Measurements from ENCODE around the gene GTPBP2. TPM values are rescaled to one million over a fixed set of nuclear protein-coding genes. Genes with fewer than 3 reads are reported as not detected.

GTPBP2 gene
- total and polyA plus RNA-seq, 2 of the 8 experiments (the other 6 are each of a cell fraction or from before 2014, with no cell fraction given): 58.3 to 86.1 TPM

DNA sequence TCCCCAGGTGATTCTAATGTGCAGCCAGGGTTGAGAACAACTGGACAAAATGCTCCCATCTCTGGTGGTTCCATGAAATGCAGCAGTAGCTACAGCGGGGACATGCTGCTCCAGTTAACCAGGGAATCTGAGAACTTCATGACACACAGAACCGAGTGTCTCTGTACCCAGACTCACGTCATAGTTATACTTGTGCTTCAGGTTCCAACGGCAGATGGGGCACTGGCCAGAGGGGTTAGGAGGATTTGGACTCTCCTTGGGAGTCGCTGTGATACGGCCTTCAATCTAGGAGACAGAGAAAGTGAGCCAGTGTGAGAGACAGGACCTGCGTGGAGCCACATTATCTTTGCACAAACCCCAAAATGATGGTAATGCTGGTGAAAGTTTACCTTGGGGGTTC lies 49.3 kb upstream of the GTPBP2 start:
- Histone ChIP-seq H4K20me1 (replicated peaks in 1 of 2; ENCODE audit: control insufficient read depth in 1 of 2, insufficient read depth in 2 of 2, low read length in 2 of 2) (peaks cover 2 to 19% of the 10 kb centered on the region in 2 experiments), H3K9ac (replicated peaks in 1 of 4; ENCODE audit: extremely low read depth in 1 of 4, low read depth in 3 of 4, low read length in 3 of 4) (no peak overlapping the region), H2BK5ac (ENCODE audit: low read depth, low read length) (no peak overlapping the region), H3K9me3 (ENCODE audit: insufficient read depth in 2 of 2, low read depth in 1 of 2, low read length in 1 of 2) (no peaks in the 10 kb centered on the region), H3K79me1 (ENCODE audit: low read depth, low read length) (peaks cover 15% of the 10 kb centered on the region), H3K4me3 (ENCODE audit: extremely low read depth in 1 of 4, insufficient read depth in 2 of 4, low read depth in 3 of 4, low read length in 4 of 4) (no peak overlapping the region), H2BK20ac (ENCODE audit: low read length) (no peak overlapping the region), H3K23me2 (ENCODE audit: low read depth, low read length) (no peaks in the 10 kb centered on the region), H3K14ac (ENCODE audit: insufficient read length) (no peak overlapping the region), H2BK15ac (ENCODE audit: low read length) (no peak overlapping the region), H4K91ac (replicated peaks; ENCODE audit: insufficient read length, low read length) (no peak overlapping the region), H3K36me3 (ENCODE audit: control insufficient read depth in 2 of 4, insufficient read depth in 4 of 4, low read length in 3 of 4) (peaks cover 31 to 63% (median 46%) of the 10 kb centered on the region in 4 experiments), H3K56ac (replicated peaks; ENCODE audit: insufficient read length, low read depth, low read length) (no peak overlapping the region), H4K8ac (ENCODE audit: extremely low read depth, insufficient read depth, low read length) (no peak overlapping the region), H3K27me3 (replicated peaks in 1 of 4; ENCODE audit: control insufficient read depth in 3 of 4, extremely low read depth in 1 of 4, insufficient read depth in 3 of 4, low read length in 3 of 4) (no peaks in the 10 kb centered on the region), H3K4me1 (replicated peaks in 1 of 4; ENCODE audit: control insufficient read depth in 3 of 4, insufficient read depth in 4 of 4, low read length in 3 of 4) (0 out of 7 replicates have a peak, but pooled peaks cover 0 to 2% (median 0%) of the 10 kb centered on the region in 4 experiments), H2BK120ac (replicated peaks; ENCODE audit: low read depth, low read length) (no peak overlapping the region), H3K79me2 (ENCODE audit: control insufficient read depth in 1 of 2, insufficient read depth in 2 of 2, low read length in 2 of 2) (peaks cover 0 to 25% of the 10 kb centered on the region in 2 experiments; a peak in 3 of 4 replicates), H4K5ac (ENCODE audit: insufficient read length, low read depth, low read length) (no peak overlapping the region), H3K4ac (replicated peaks; ENCODE audit: insufficient read length, low read depth, low read length) (no peak overlapping the region), H2BK12ac (ENCODE audit: low read depth, low read length) (no peak overlapping the region), H2AFZ (ENCODE audit: low read length) (no peak overlapping the region), H3K23ac (ENCODE audit: insufficient read length) (no peak overlapping the region), H3K27ac (ENCODE audit: low read depth, low read length) (no peak overlapping the region), H2AK5ac (ENCODE audit: low read depth, low read length) (no peak overlapping the region), H3K18ac (ENCODE audit: extremely low read depth, low read length) (no peak overlapping the region), H3K4me2 (ENCODE audit: insufficient read depth in 1 of 2, low read depth in 2 of 2, low read length in 2 of 2) (no peak overlapping the region)
- FAIRE-seq (no peak), DNase-seq (ENCODE audit: low read depth in 1 of 2, low spot score in 2 of 2) (no peak)
- POLR2A ChIA-PET (ENCODE audit: partially characterized antibody): interaction anchor here (0.8 to 2.5 kb wide), 7 partner anchors 9 to 96 kb away, joined by 3 to 10 read pairs (median 4); no protein-coding TSS in a partner anchor
- CTCF ChIA-PET (ENCODE audit: partially characterized antibody): interaction anchor here (1.1 to 5.2 kb wide), 3 partner anchors 10 to 401 kb away, joined by 3 to 58 read pairs (median 6); no protein-coding TSS in a partner anchor
- WGBS, 2 experiments (ENCODE audit: extremely low coverage in 1 of 2, insufficient coverage in 1 of 2, insufficient read length in 1 of 2, insufficient replicate concordance in 2 of 2, low coverage in 1 of 2, low lambda C conversion rate in 2 of 2, missing lambda C conversion rate in 1 of 2): 91% methylated on average over 7 of the region's 7 CpGs; no CpG with 5 or more reads in 1 of the 2 experiments
- TF ChIP-seq NRF1 (IDR thresholded peaks at IDR 0.05; ENCODE audit: low read depth, low read length) (no peak), SIN3A (conservative IDR thresholded peaks at IDR 0.05 in 1 of 2, IDR thresholded peaks at IDR 0.05 in 1 of 2; ENCODE audit: low read depth in 1 of 2, low read length in 2 of 2) (no peak), SP2 (IDR thresholded peaks at IDR 0.05; ENCODE audit: low read length) (no peak), TCF12 (IDR thresholded peaks at IDR 0.05; ENCODE audit: low read depth, low read length) (no peak), SRF (IDR thresholded peaks at IDR 0.05; ENCODE audit: low read depth, low read length) (no peak), SIRT6 (IDR thresholded peaks at IDR 0.05; ENCODE audit: low read length) (no peak), CREB1 (IDR thresholded peaks at IDR 0.05) (no peak), USF2 (IDR thresholded peaks at IDR 0.05; ENCODE audit: low read length) (no peak), TAF7 (optimal IDR thresholded peaks at IDR 0.05; ENCODE audit: borderline replicate concordance, low read depth, low read length) (no peak), NANOG (IDR thresholded peaks at IDR 0.05; ENCODE audit: insufficient read depth, low read depth, low read length, poor library complexity, severe bottlenecking) (no peak), SUZ12 (IDR thresholded peaks at IDR 0.05; ENCODE audit: low read length) (no peak), JUN (IDR thresholded peaks at IDR 0.05; ENCODE audit: low read depth, low read length) (no peak), RFX5 (IDR thresholded peaks at IDR 0.05; ENCODE audit: borderline replicate concordance, low read depth, low read length) (no peak), SP4 (IDR thresholded peaks at IDR 0.05; ENCODE audit: low read length) (no peak)
